GM19193 (cell line): ENCODE results near the gene CCND2.

ENCODE experiments used
- POLR2A ChIP-seq: IDR thresholded peaks from 4 replicates; pipeline ENCODE4 v1.6.1; 2011; ENCODE audit not compliant: insufficient read depth, insufficient read length; ENCODE audit errors: extremely low read depth

The CCND2 gene

DNA sequence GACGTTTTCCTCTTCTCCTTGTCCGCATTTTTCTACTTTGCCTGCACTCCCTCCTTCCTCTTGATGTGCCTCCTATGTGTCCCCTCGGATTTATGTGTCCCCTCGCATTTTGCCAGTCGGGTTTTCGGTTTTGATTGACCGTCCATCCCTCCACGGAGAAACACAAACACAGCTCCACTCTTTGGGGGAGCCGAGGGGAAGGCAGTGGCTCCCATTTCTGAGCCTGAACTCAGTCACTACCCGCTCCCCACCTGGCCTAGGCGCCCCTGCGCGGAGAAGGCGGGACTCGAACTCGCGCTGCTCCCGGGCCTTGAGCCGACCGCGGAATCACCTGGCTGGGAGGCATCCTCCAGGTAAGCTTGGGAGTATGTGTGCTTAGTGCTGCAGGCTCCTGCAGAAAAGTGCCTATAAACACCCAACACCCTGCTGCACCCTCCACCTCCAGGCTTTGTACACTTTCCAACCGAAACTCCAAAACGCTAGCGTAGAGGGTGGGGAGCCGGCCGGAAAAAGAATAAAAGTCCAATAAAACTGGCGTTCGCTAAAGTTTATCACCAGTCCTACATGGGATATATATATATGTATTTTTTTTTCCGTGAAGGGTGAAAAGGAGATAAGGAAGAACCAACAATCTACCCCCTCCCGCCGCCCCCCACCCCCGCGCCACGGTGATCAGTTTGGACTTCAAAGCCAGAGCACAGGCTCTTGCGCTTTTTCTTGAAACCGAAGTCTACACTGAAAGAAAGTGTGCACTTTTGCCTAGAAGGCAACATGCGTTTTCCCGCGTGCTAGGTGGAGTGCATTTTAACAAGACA is 3.3 kb upstream of the CCND2 start:
- TF ChIP-seq POLR2A, result no peak

DNA sequence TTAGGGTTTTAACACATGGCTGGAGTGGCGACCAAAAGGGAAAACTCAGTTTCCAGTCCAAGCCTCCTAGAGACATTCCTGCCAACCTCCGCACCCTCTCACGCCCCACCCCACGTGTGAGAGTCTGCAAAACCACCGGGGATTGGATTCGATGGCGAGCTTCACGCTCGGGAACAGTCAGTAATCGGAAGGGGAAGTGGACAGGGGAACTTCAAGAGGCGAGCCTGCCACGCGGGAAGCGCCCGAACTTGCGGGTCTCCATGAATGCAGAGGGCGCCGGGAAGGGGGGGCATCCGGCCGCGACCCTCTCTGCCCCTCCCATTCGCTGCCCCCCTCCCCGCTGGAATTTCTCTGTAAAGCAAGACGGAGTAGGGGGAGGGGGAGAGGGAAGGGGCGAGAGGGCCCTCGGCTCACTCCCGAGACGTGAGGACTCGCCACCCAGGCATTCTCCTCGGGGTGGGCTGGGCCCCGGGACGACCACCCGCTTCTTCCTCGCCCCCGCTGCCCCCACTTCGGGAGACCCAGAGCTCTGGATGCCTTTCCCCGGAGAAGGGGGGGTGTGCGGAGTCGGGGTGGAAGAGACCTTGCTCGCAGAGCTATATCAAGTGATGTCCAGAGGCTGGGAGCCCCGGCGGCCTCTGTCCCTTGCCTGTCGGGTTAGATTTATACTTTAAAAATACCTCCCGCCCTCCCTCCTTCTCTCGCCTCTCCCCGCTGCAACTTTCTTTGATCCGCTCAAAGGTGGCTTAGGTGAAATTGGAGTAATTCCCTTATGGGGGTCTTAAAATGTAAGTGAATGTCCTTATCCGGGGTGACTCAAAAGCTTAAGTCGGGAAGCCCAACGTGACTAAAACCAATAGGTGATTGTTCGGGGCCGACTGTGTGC is 2.5 kb upstream of the CCND2 start:
- TF ChIP-seq POLR2A, result peak; percentile 64

DNA sequence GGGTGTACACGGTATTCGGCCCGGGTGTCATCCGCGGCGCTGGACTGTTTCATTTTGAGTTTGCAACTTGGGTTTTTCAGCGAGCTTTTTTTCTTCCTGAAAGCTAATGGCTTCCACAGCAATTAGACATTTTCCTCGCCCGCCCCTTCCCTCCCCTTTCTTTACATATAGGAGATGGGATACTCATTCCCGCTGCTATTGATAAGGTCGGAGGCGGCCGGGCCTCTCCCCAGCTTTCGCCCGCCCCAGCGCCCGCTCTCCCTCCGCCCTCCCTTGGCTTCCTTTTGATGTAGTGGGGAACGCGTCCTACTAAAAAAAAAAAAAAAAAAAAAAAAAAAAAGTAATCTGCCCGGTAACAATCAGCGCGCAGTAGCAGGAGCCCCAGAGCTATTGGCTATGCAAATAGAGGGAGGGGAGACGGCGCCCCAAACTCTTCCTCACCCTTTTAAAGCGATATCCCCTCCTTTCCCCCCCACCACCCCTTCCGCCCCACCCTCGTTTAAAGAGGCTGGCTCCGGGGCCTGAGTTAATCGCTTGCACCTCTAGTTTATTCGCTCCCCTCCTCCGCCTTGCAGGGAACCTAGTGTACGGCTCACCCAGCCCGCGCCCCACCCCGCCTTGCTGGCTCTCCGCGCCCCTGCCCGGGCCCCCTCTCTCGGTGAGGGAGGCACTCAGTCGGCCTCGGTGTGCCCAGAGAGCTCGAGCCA is 1.7 kb upstream of the CCND2 start:
- no peak for TF ChIP-seq POLR2A

DNA sequence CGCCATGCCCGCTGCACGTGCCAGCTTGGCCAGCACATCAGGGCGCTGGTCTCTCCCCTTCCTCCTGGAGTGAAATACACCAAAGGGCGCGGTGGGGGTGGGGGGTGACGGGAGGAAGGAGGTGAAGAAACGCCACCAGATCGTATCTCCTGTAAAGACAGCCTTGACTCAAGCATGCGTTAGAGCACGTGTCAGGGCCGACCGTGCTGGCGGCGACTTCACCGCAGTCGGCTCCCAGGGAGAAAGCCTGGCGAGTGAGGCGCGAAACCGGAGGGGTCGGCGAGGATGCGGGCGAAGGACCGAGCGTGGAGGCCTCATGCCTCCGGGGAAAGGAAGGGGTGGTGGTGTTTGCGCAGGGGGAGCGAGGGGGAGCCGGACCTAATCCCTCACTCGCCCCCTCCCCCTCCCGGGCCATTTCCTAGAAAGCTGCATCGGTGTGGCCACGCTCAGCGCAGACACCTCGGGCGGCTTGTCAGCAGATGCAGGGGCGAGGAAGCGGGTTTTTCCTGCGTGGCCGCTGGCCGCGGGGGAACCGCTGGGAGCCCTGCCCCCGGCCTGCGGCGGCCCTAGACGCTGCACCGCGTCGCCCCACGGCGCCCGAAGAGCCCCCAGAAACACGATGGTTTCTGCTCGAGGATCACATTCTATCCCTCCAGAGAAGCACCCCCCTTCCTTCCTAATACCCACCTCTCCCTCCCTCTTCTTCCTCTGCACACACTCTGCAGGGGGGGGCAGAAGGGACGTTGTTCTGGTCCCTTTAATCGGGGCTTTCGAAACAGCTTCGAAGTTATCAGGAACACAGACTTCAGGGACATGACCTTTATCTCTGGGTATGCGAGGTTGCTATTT is 914 bp upstream of the CCND2 start:
- TF ChIP-seq POLR2A, result peak; percentile 83

DNA sequence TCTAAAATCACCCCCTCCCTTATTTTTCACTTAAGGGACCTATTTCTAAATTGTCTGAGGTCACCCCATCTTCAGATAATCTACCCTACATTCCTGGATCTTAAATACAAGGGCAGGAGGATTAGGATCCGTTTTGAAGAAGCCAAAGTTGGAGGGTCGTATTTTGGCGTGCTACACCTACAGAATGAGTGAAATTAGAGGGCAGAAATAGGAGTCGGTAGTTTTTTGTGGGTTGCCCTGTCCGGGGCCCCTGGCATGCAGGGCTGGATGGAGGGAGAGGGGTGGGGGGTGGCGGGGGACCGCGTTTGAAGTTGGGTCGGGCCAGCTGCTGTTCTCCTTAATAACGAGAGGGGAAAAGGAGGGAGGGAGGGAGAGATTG is 300 bp upstream of the CCND2 start:
- TF ChIP-seq POLR2A, result no peak

DNA sequence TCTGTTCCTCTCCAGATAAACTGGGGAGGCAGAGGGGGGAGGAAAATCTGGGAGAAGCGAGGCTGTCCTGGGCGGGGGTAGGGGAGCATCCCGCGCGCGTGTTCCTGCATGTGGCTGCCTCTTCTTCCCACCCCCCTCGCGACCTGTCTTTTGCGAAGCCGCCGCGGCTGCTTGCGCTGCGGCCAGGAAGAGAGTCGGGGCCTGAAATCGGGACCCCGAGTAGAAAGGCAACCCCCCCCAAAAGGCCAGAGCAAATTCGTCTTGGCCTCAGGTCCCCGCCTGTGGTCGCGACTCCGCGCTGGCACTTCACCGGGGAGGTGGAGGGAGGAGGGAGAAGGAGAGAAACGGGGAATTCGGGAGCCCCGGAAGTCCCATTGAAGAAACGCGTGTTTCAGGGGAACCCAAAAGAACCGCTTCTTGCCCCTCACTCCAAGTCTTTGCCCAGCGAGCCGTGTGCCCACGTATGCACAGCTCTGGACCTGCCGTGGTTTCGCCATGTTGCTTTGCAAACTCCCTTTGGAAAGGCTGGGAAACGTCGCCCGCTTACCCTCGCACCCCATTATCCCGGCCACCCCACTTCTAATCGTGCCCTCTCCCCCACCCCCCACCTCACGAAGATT is 944 bp downstream of the CCND2 start:
- peak; percentile 42 for TF ChIP-seq POLR2A

DNA sequence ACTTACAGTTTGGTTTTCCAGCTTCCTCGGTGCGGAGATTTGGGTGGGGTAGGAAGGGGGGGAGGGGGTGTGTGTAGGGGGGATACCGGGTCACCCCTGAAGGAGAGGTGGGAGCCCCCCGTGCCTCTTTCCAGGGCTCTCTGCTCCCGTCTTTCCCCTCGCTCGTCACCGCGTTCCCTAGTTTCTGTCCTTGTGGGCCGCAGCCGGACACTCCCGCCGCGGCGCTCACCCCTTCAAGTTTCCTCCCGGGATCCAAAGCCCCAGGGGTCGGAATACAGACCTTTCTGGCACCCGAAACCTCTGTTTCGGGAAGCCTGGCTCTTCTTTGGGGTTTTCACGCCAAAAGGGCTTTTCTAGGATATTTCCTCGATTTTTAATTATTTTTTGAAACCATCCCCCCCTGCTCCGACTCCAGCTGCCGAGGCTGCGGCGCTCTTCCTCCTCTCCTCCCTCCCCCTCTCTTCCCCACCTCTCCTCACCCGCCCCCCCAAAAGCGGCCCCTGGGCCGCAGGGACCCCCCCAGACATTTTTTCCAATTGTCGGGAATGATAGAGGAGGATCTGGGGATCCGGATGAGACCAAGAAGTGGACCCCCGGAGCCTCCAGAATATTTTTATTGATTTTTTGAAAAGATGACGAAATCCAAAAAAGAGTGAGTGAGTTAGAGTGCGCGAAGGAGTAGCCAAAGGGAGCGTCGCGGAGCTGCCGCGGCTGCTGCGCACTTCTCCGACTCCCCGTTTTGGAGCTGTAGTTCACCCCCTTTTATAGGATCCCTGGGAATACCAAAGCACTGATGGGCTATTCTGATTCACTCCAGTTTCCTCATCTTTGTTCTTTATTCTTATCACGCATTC is 1.7 kb downstream of the CCND2 start:
- TF ChIP-seq POLR2A, result no peak

DNA sequence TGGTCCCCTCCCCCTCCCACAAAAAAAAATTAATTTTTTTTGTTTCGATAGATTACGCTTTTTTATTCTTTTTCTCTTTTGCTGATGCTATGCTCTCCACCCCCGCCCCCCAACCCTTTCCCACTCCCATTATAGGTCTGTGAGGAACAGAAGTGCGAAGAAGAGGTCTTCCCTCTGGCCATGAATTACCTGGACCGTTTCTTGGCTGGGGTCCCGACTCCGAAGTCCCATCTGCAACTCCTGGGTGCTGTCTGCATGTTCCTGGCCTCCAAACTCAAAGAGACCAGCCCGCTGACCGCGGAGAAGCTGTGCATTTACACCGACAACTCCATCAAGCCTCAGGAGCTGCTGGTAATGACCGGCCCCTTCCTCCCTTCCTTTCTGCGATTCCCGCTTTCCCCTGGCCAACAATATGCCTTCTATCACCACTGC is 2.3 kb downstream of the CCND2 start:
- peak; percentile 37 for TF ChIP-seq POLR2A

DNA sequence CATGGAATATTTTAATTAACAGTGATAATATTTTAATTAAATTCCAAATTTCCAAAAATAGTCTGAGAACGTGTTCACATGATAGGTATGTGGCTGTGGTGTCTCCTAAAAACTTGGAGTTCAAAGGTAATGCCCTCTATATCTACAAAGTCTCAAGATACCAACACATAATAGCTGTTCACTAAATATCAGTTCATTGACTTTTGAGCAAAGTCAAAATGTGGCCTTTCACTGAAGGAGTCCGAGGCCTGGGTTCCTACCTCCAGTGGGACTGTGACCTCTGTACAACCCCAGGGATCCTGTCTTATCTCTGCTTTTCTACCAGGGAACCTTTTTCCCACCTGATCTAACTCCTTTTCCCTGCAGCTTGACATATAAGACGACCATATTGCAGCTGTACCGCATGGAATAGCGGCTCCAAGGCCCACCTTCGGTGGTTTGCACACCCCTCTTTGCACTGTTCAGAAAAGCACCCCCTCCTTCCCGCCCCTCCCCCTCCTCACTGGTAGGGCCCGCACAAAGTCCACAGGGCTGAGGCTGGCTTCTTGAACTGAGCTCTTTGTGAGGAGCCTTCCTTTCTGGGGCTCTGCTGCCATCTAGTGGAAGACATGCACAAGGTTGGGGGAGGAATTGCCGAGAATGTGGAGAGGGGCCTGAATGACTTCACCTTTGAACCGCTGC is 3.1 kb downstream of the CCND2 start:
- TF ChIP-seq POLR2A, result peak; percentile 63

DNA sequence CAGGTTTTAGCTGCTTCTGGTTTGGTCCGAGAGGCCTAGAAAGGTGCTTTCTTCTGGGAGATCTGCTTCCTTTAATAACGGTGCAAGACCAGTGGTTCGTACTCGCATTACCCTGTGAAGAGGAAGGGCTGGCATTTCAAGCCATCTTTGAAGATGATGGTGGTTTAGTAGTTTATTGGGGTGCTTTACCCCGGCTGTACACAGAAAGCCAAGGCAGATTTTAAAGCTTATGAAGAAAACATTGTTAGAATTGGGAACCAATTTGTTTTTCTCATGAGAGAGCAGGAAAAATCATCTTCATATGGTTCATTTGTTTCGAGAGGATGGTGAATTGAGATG is 3.6 kb downstream of the CCND2 start:
- TF ChIP-seq POLR2A, result no peak

DNA sequence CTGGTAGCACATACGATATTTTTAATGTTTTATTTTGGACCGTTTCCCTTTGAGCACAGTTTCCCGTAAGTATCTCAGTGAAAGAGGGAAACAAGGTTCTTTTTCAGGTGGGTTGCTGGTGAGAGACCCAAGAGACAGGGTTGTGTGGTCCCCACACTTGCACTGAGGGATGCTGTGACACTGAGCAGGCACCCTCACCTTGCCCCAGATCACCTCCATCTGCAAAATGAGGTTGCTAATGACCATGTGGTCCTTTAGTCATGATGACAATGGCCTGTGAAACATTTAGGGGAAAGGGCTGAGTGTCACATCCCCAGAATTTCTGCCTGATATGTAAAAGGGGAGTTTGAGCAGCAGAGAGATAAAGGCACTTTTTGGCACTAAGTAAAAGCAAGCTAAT is 4.3 kb downstream of the CCND2 start:
- TF ChIP-seq POLR2A, result no peak

DNA sequence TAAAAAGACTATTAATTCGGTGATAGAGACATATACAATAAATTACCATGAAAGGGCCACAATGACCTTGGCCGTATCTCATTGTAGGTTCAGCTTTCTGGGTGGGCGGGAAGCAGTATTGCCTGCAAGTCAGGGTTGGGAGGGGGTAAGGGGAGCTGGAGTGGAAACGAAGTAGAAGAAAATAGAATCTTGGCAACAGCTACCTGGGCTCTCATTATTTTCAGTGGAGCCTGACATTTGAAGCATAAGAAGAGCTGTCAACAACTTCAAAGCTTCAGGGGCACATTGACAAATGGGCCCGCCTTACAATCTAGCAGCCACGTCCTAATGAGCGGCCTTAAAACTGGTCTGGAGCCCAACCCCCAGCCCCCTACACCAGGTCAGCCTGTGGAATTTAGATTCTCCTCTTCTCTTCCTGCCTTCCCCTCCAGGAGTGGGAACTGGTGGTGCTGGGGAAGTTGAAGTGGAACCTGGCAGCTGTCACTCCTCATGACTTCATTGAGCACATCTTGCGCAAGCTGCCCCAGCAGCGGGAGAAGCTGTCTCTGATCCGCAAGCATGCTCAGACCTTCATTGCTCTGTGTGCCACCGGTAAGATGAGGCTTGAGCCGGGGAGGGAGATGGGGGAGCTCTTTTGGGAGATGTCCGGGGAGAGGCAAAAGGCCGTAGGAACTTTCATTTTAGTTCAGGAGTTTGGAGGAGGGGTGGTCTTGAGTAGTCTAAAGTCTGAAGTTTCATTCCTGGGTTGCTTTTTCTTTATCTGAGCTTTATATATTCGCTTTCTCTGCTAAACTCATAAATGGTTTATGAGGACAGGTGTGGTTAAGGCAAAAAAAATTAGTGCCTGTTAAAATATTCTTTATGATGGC is 5.0 kb downstream of the CCND2 start:
- peak; percentile 67 for TF ChIP-seq POLR2A
